ENCODE results near the gene LSM4. TPM values are rescaled to one million over a fixed set of nuclear protein-coding genes. Genes with fewer than 3 reads are reported as not detected.

The LSM4 gene
- total and polyA plus RNA-seq, 2 of the 4 experiments (the other 2 are of a cell fraction), result 44.8 to 118 TPM

DNA sequence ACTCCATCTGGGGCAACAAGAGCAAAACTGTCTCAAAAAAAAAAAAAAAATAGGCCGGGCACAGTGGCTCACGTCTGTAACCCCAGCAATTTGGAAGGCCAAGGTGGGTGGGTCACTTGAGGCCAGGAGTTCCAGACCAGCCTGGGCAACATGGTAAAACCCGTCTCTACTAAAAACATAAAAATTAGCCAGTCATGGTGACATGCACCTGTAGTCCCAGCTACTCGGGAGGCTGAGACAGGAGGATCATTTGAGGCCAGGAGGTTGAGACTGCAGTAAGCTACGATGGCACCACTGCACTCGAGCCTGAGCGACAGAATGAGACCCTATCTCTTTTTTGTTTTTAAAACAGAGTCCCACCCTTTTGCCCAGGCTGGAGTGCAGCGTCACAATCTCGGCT is 52.5 kb downstream of the LSM4 start:
- Histone ChIP-seq H4K8ac (ENCODE audit: low read depth in 2 of 2, low read length in 2 of 2) (no peak overlapping the region), H2BK120ac (ENCODE audit: low read depth, low read length) (no peak overlapping the region), H2AK9ac (replicated peaks; ENCODE audit: low read depth, low read length, poor library complexity) (no peak overlapping the region), H3K27me3 (ENCODE audit: control insufficient read depth, insufficient read depth, low read length) (no peaks in the 10 kb centered on the region), H3K4ac (ENCODE audit: low read depth, low read length) (no peak overlapping the region), H4K20me1 (ENCODE audit: insufficient read depth, low read length) (peaks cover 17% of the 10 kb centered on the region), H3K9me3 (ENCODE audit: control insufficient read depth, insufficient read depth, low read length) (no peaks in the 10 kb centered on the region), H2BK5ac (ENCODE audit: low read depth, low read length, poor library complexity, severe bottlenecking) (no peak overlapping the region), H2BK20ac (ENCODE audit: low read depth, low read length) (no peak overlapping the region), H4K5ac (ENCODE audit: low read depth, low read length) (no peak overlapping the region), H3K36me3 (ENCODE audit: control insufficient read depth, insufficient read depth, low read length) (peaks cover 23% of the 10 kb centered on the region), H2AK5ac (ENCODE audit: low read depth, low read length) (no peak overlapping the region), H3K9me1 (ENCODE audit: insufficient read depth, low read length) (peaks cover 7% of the 10 kb centered on the region), H3K56ac (ENCODE audit: extremely low read depth, insufficient read depth, low read length) (no peak overlapping the region), H3K27ac (ENCODE audit: insufficient read depth, low read length) (no peak overlapping the region), H3K4me1 (ENCODE audit: control insufficient read depth, insufficient read depth, low read length) (peaks cover 9% of the 10 kb centered on the region), H2BK15ac (ENCODE audit: low read depth, low read length) (no peak overlapping the region), H3K23ac (ENCODE audit: low read depth, low read length) (no peak overlapping the region), H3K4me2 (ENCODE audit: low read depth, low read length) (no peak overlapping the region), H3K18ac (ENCODE audit: low read depth, low read length) (no peak overlapping the region), H2AFZ (replicated peaks; ENCODE audit: low read length, poor library complexity) (no peak overlapping the region), H3K14ac (replicated peaks; ENCODE audit: low read depth, low read length) (no peak overlapping the region), H4K91ac (ENCODE audit: insufficient read depth, low read depth, low read length) (no peak overlapping the region), H3K9ac (ENCODE audit: low read depth, low read length) (no peak overlapping the region), H3K4me3 (ENCODE audit: insufficient read depth, low read depth, low read length) (no peak overlapping the region), H3K79me1 (ENCODE audit: low read depth in 1 of 2, low read length in 2 of 2) (peaks cover 10 to 26% of the 10 kb centered on the region in 2 experiments)
- no peak for TF ChIP-seq POLR2A (IDR thresholded peaks at IDR 0.05; ENCODE audit: low read depth, low read length)
- dilution Hi-C loops (cut with HindIII; ENCODE audit: low sequenced_read_pairs, unreplicated experiment) (no loop called here), in situ Hi-C loops (cut with MboI; ENCODE audit: low sequenced_read_pairs) (loop anchor here (10.0 kb wide), 1 partner anchor 134 kb away; no protein-coding TSS in a partner anchor), intact Hi-C loops (cut with micrococcal nuclease) (no loop called here)
- no peak for ATAC-seq (ENCODE audit: low read depth)
- ChIA-PET POLR2A (ENCODE audit: unreplicated experiment) (no interaction called here), CTCF (interaction anchor here (1.1 kb wide), 1 partner anchor 9 kb away, joined by 3 read pairs; no protein-coding TSS in a partner anchor)
- DNase-seq, result no peak
- no TSS peak for BruUV-seq (replicated peaks)
- 100% methylated on average over 2 of the region's 9 CpGs; no CpG with 5 or more reads in 1 of the 2 experiments for WGBS, 2 experiments (ENCODE audit: extremely low coverage in 2 of 2, insufficient read length in 1 of 2)

All from IMR-90 (cell line).